ENCODE results near the gene GLIPR2. TPM values are rescaled to one million over a fixed set of nuclear protein-coding genes. Genes with fewer than 3 reads are reported as not detected.

Gene GLIPR2
- total and polyA plus RNA-seq, 11 donors: 4.7 to 33.0 (median 7.6) TPM

- DNase-seq (no peak), ATAC-seq (no peak)
- WGBS, 4 donors: 82 to 88% (median 85%) methylated on average over 3 of the region's 3 CpGs
- Histone ChIP-seq H3K27me3 (no peaks in the 10 kb centered on the region), H3K9me3 (no peaks in the 10 kb centered on the region), H3K4me1 (peaks cover 0 to 5% (median 0%) of the 10 kb centered on the region in 12 donors), H3K4me3 (no peak overlapping the region), H3K36me3 (peaks cover 0 to 74% (median 28%) of the 10 kb centered on the region in 9 donors), H3K27ac (no peak overlapping the region)
- TF ChIP-seq POLR2A (IDR thresholded peaks at IDR 0.05) (no peak), CTCF (IDR thresholded peaks at IDR 0.05) (no peak)
- intact Hi-C loops (cut with DNase I): no loop called here
Observed at GRCh38 chr9:36112516-36112915, 24.0 kb upstream of the GLIPR2 start.

GRCh38 chr9:36113999-36114398, 22.5 kb upstream of the GLIPR2 start:
- no peak overlapping the region for H3K27ac ChIP-seq
- 85 to 96% (median 88%) methylated on average over 2 of the region's 2 CpGs for WGBS, 4 donors
- no peak for TF ChIP-seq POLR2A (IDR thresholded peaks at IDR 0.05)
- no peak for TF ChIP-seq CTCF (IDR thresholded peaks at IDR 0.05)
- no peaks in the 10 kb centered on the region for H3K27me3 ChIP-seq
- no peak overlapping the region for H3K4me3 ChIP-seq
- peaks cover 0 to 4% (median 0%) of the 10 kb centered on the region in 12 donors for H3K4me1 ChIP-seq
- DNase-seq (no peak), ATAC-seq (no peak)
- no peaks in the 10 kb centered on the region for H3K9me3 ChIP-seq
- intact Hi-C loops (cut with DNase I): no loop called here
- peaks cover 0 to 71% (median 27%) of the 10 kb centered on the region in 9 donors for H3K36me3 ChIP-seq

GRCh38 chr9:36116593-36116992, 19.9 kb upstream of the GLIPR2 start:
- no peaks in the 10 kb centered on the region for H3K4me1 ChIP-seq

GRCh38 chr9:36118201-36118600, 18.3 kb upstream of the GLIPR2 start:
- Histone ChIP-seq H3K4me1 (no peaks in the 10 kb centered on the region), H3K27ac (no peak overlapping the region), H3K4me3 (no peak overlapping the region), H3K9me3 (no peaks in the 10 kb centered on the region), H3K36me3 (peaks cover 0 to 73% (median 42%) of the 10 kb centered on the region in 9 donors), H3K27me3 (no peaks in the 10 kb centered on the region)
- intact Hi-C loops (cut with DNase I): no loop called here
- no peak for DNase-seq
- TF ChIP-seq CTCF (IDR thresholded peaks at IDR 0.05) (no peak), POLR2A (IDR thresholded peaks at IDR 0.05) (no peak)
- ATAC-seq: no peak
- 97 to 100% (median 98%) methylated on average over 2 of the region's 2 CpGs for WGBS, 4 donors

More at GRCh38 chr9:36116593-36116992, 19.9 kb upstream of the GLIPR2 start:
- DNase-seq (no peak), ATAC-seq (no peak)
- H3K4me3 ChIP-seq: no peak overlapping the region
- H3K27me3 ChIP-seq: no peaks in the 10 kb centered on the region
- no peaks in the 10 kb centered on the region for H3K9me3 ChIP-seq
- 90 to 99% (median 94%) methylated on average over 3 of the region's 3 CpGs for WGBS, 4 donors
- H3K36me3 ChIP-seq: peaks cover 0 to 69% (median 28%) of the 10 kb centered on the region in 9 donors
- no peak for TF ChIP-seq CTCF (IDR thresholded peaks at IDR 0.05)
- TF ChIP-seq POLR2A (IDR thresholded peaks at IDR 0.05): no peak
- no peak overlapping the region for H3K27ac ChIP-seq
- intact Hi-C loops (cut with DNase I): no loop called here

Measured in heart left ventricle (tissue), 16 donors.